ENCODE data around the gene AATK. TPM values are rescaled to one million over a fixed set of nuclear protein-coding genes. Genes with fewer than 3 reads are reported as not detected.

AATK gene
- total and polyA plus RNA-seq, 12 donors = 0.73 to 23.3 (median 9.9) TPM

GRCh38 chr17:81170727-81171494 is 4.9 kb upstream of the AATK start:
- no peak for DNase-seq
- WGBS, 4 donors = 79 to 91% (median 82%) methylated on average over 9 to 15 of the region's 15 CpGs
- Histone ChIP-seq H3K4me1 (replicated peaks in 1 of 2) (no peaks in the 10 kb centered on the region), H3K36me3 (replicated peaks in 1 of 2) (no peaks in the 10 kb centered on the region), H3K27me3 (no peaks in the 10 kb centered on the region), H3K4me3 (no peak overlapping the region), H3K9me3 (replicated peaks in 1 of 3) (no peaks in the 10 kb centered on the region), H3K27ac (no peak overlapping the region)
- no peak for TF ChIP-seq POLR2A (IDR thresholded peaks at IDR 0.05)
- TF ChIP-seq CTCF (IDR thresholded peaks at IDR 0.05) = no peak
- intact Hi-C loops (cut with DNase I) = no loop called here

GRCh38 chr17:81169870-81170309 is 3.9 kb upstream of the AATK start:
- intact Hi-C loops (cut with DNase I) = no loop called here
- no peaks in the 10 kb centered on the region for H3K9me3 ChIP-seq (replicated peaks in 1 of 3)
- no peak overlapping the region for H3K27ac ChIP-seq
- no peak overlapping the region for H3K4me3 ChIP-seq
- H3K4me1 ChIP-seq (replicated peaks in 1 of 2) = no peaks in the 10 kb centered on the region
- H3K27me3 ChIP-seq = peaks cover 6% of the 10 kb centered on the region
- TF ChIP-seq POLR2A (IDR thresholded peaks at IDR 0.05) (no peak), CTCF (IDR thresholded peaks at IDR 0.05) (no peak)
- DNase-seq = no peak
- no peaks in the 10 kb centered on the region for H3K36me3 ChIP-seq (replicated peaks in 1 of 2)
- WGBS, 4 donors = 83 to 94% (median 90%) methylated on average over 3 of the region's 3 CpGs

GRCh38 chr17:81167638-81168037 is 1.6 kb upstream of the AATK start:
- WGBS, 4 donors = 90 to 95% methylated on average over 7 of the region's 7 CpGs; no CpG with 5 or more reads in 2 of the 4 donors
- intact Hi-C loops (cut with DNase I) = no loop called here
- Histone ChIP-seq H3K4me1 (replicated peaks in 1 of 2) (no peaks in the 10 kb centered on the region), H3K9me3 (replicated peaks in 1 of 3) (no peaks in the 10 kb centered on the region), H3K36me3 (replicated peaks in 1 of 2) (no peaks in the 10 kb centered on the region), H3K27ac (no peak overlapping the region), H3K4me3 (no peak overlapping the region), H3K27me3 (peaks cover 6% of the 10 kb centered on the region)
- TF ChIP-seq CTCF (IDR thresholded peaks at IDR 0.05) (no peak), POLR2A (IDR thresholded peaks at IDR 0.05) (no peak)
- no peak for DNase-seq

GRCh38 chr17:81167194-81167524 is 1.1 kb upstream of the AATK start:
- no peak for TF ChIP-seq CTCF (IDR thresholded peaks at IDR 0.05)
- no peak for TF ChIP-seq POLR2A (IDR thresholded peaks at IDR 0.05)
- intact Hi-C loops (cut with DNase I) = no loop called here
- no peak for DNase-seq
- Histone ChIP-seq H3K27ac (no peak overlapping the region), H3K9me3 (replicated peaks in 1 of 3) (no peaks in the 10 kb centered on the region), H3K4me3 (no peak overlapping the region), H3K36me3 (replicated peaks in 1 of 2) (no peaks in the 10 kb centered on the region), H3K4me1 (replicated peaks in 1 of 2) (no peaks in the 10 kb centered on the region), H3K27me3 (peaks cover 6% of the 10 kb centered on the region)
- WGBS, 4 donors = 92 to 100% (median 94%) methylated on average over 2 to 4 of the region's 4 CpGs

Data from adrenal gland (tissue), 12 donors.